A549 (cell line): ENCODE data around the gene ATP5F1D. TPM values are rescaled to one million over a fixed set of nuclear protein-coding genes. Genes with fewer than 3 reads are reported as not detected.

Experiments
- ATAC-seq, 2 experiments: fragments of 200-7000 bp in 1 of 2; fragments of >200 bp in 1 of 2; cut with Nextera tagmentation in 1 of 2; cut with Tn5 transposase in 1 of 2; 3 replicates each; pipeline versions ENCODE4 v1.8.0 to v1.9.1; 2018 to 2020; ENCODE audit warnings: mild to moderate bottlenecking in 1 of 2, moderate library complexity in 1 of 2
- CTCF ChIA-PET: fragments of 300-600 bp; sonication (Branson Sonifier 250); formaldehyde crosslinking; extraction: SDS; loops from one replicate; lab custom pipeline; 2021; ENCODE audit warnings: antibody characterized with exemption, inconsistent platforms; lab: Yijun Ruan, JAX
- POLR2A ChIA-PET: fragments of 350-600 bp; formaldehyde crosslinking; extraction: SDS; loops from one replicate; lab custom pipeline; 2021; ENCODE audit warnings: antibody characterized with exemption, inconsistent platforms; lab: Yijun Ruan, JAX
- DNase-seq, 2 experiments: peaks; one replicate each; pipeline versions ENCODE4 v3.0.0 to v3.0.0-alpha.2; 2011 to 2016; ENCODE audit warnings: low read depth in 1 of 2, low spot score in 1 of 2
- FAIRE-seq: peaks from 2 replicates; lab custom pipeline; 2011; peaks lifted over from hg19 to GRCh38; lab: Jason Lieb, UNC
- H3K27ac ChIP-seq, 2 experiments: fragments of >200 bp; sonication (Bioruptor Twin); formaldehyde crosslinking; 3 replicates each; pipeline ENCODE4 v1.5.1; 2016 to 2017
- H3K4me1 ChIP-seq: fragments of >200 bp; sonication (Bioruptor Twin); formaldehyde crosslinking; 3 replicates; pipeline ENCODE4 v1.6.1; 2016
- H3K4me2 ChIP-seq: fragments of >200 bp; sonication (Bioruptor Twin); formaldehyde crosslinking; 3 replicates; pipeline ENCODE4 v1.6.1; 2016
- H3K4me3 ChIP-seq: fragments of >200 bp; sonication (Bioruptor Twin); formaldehyde crosslinking; 3 replicates; pipeline ENCODE4 v1.5.1; 2016
- H3K9me3 ChIP-seq: fragments of >200 bp; sonication (Bioruptor Twin); formaldehyde crosslinking; 3 replicates; pipeline ENCODE4 v1.6.1; 2016
- CHD4 ChIP-seq: fragments of 200-600 bp; sonication (generic); IDR thresholded peaks from 2 replicates; pipeline ENCODE4 v1.6.1; 2016; ENCODE audit warnings: antibody characterized with exemption, mild to moderate bottlenecking, borderline replicate concordance
- CTCF ChIP-seq: fragments of >200 bp; sonication (Bioruptor Twin); formaldehyde crosslinking; IDR thresholded peaks from 3 replicates; pipeline ENCODE4 v1.5.1; 2016
- FOSB ChIP-seq: fragments of 250-450 bp; sonication (Bioruptor Pico); IDR thresholded peaks from 2 replicates; pipeline ENCODE4 v1.5.0; 2020; ENCODE audit warnings: mild to moderate bottlenecking, moderate library complexity
- HOXB13 ChIP-seq: fragments of 250-450 bp; sonication (Bioruptor Pico); IDR thresholded peaks from 2 replicates; pipeline ENCODE4 v1.5.0; 2020; ENCODE audit warnings: low read depth, mild to moderate bottlenecking, moderate library complexity
- JUN ChIP-seq, 2 experiments: fragments of >200 bp; sonication (Bioruptor Twin); formaldehyde crosslinking; IDR thresholded peaks; 2 replicates in 1 of 2; 3 replicates in 1 of 2; pipeline ENCODE4 v1.6.1; 2016 to 2017
- JUNB ChIP-seq: fragments of >200 bp; sonication (Bioruptor Twin); formaldehyde crosslinking; IDR thresholded peaks from 2 replicates; pipeline ENCODE4 v1.6.1; 2016
- MAX ChIP-seq: IDR thresholded peaks from 2 replicates; pipeline ENCODE4 v1.6.1; 2012
- PHF8 ChIP-seq: fragments of 200-600 bp; sonication (generic); IDR thresholded peaks from 2 replicates; pipeline ENCODE4 v1.6.1; 2016; ENCODE audit warnings: low read depth, mild to moderate bottlenecking, antibody characterized with exemption, moderate library complexity, borderline replicate concordance
- RNF2 ChIP-seq: fragments of 200-600 bp; sonication (generic); IDR thresholded peaks from 2 replicates; pipeline ENCODE4 v1.6.1; 2016; ENCODE audit warnings: low read depth, mild to moderate bottlenecking, antibody characterized with exemption, moderate library complexity, borderline replicate concordance
- TFCP2L1 ChIP-seq: fragments of 250-450 bp; sonication (Bioruptor Pico); IDR thresholded peaks from 2 replicates; pipeline ENCODE4 v1.5.0; 2021; ENCODE audit warnings: mild to moderate bottlenecking
- WGBS: methylation state at CpG from one replicate; pipeline ENCODE4 v1.1.6; 2017; ENCODE audit errors: missing lambda C conversion rate; 5-methylcytosine and 5-hydroxymethylcytosine counted together
- polyA plus RNA-seq, 4 experiments: library from polyadenylated mRNA; depleted of rRNA in 3 of 4; stranded (reverse); fragments of >200 nt; fragmentation: RNase III in 1 of 4; extraction: RNeasy Plus Mini Kit Qiagen cat#74134 plus additional on column Dnase treatment in 1 of 4; gene quantifications; 2 replicates in 3 of 4; 3 replicates in 1 of 4; pipeline ENCODE4 v1.2.3, GENCODE V29; 2011 to 2017
- TF ChIP-seq, protein P1 (sequence below): IDR thresholded peaks from 2 replicates; pipeline ENCODE4 v1.6.1; 2012; ENCODE audit warnings: low read depth, borderline replicate concordance

ATP5F1D gene
- polyA plus RNA-seq, 2 of the 4 experiments (the other 2 are of a cell fraction), result 28.7 to 96.9 TPM

GRCh38 chr19:1249990-1250436, 8.5 kb downstream of the ATP5F1D start:
- FAIRE-seq, result no peak
- ChIA-PET POLR2A (interaction anchor here (1.2 kb wide), 1 partner anchor 16 kb away, joined by 5 read pairs; no protein-coding TSS in a partner anchor), CTCF (no interaction called here)
- WGBS, result 7% methylated on average over 3 of the region's 67 CpGs
- H3K27ac ChIP-seq, result peak overlapping the region; percentile 100
- peaks cover 41% of the 10 kb centered on the region for H3K4me1 ChIP-seq
- DNase-seq, result no peak
- H3K4me3 ChIP-seq, result peak overlapping the region; percentile 97
- ATAC-seq, result no peak
- H3K4me2 ChIP-seq, result peak overlapping the region; percentile 100
- TF ChIP-seq JUNB (no peak), FOSB (CRISPR knock-in tag) (no peak), CHD4 (no peak), PHF8 (0 out of 2 replicates have a peak, but pooled peaks have one; percentile 15), TFCP2L1 (no peak), JUN (IDR thresholded peaks at IDR 0.05) (no peak)
- TF ChIP-seq, protein P1, sequence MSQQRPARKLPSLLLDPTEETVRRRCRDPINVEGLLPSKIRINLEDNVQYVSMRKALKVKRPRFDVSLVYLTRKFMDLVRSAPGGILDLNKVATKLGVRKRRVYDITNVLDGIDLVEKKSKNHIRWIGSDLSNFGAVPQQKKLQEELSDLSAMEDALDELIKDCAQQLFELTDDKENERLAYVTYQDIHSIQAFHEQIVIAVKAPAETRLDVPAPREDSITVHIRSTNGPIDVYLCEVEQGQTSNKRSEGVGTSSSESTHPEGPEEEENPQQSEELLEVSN, result no peak
- no peaks in the 10 kb centered on the region for H3K9me3 ChIP-seq

DNA sequence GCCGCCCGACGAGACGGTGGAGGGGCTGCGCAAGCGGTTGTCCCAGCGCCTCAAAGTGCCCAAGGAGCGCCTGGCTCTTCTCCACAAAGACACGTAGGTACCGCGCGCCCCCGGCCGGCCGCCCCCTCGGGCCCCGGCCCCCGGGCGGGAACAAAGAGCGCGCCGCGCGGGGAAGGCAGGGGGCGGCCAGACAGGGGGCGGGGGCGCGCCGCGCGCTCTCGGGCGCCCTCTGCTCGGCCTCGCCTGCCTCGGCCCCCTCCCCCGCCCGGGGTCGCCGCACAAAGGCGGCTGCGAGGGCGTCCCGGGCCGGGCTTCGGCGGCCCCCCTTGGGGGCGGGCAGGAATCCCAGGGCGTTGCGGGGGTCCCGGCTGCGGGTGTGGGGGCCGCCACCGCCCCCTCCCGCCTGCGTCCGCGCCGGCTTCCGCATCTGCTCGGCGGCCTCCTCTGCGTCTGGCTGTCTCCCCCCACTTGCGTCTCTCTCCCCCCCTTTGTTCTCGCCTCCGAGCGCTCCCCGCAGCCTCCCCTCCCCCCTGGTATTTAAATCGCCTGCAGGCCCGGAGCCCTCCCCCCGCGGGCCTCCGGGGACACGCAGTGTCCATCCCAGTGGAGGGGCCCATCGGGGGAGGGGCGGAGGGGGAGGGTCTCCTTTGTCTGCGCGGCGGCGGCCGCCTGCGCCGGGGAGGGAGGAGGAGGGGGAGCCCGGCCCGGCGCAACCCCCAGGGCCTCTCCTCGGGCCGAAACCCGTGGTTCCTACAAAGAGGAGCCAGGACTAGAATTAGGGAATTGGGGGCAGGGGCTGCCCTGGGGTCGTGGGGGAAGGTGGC, 9.1 kb downstream of the ATP5F1D start:
- peak overlapping the region; percentile 97 for H3K4me3 ChIP-seq
- H3K27ac ChIP-seq, result peak overlapping the region; percentile 100
- 0 out of 3 replicates have a peak, but pooled peaks have one; percentile 6 for TF ChIP-seq CTCF
- TF ChIP-seq JUN (IDR thresholded peaks at IDR 0.05), result peak; percentile 6 to 7; a peak in 1 of 5 replicates
- TF ChIP-seq RNF2, result no peak
- peak in 1 of 2 experiments; percentile 80 for DNase-seq
- peaks cover 41% of the 10 kb centered on the region for H3K4me1 ChIP-seq
- H3K9me3 ChIP-seq, result no peaks in the 10 kb centered on the region
- ChIA-PET CTCF (no interaction called here), POLR2A (interaction anchor here (0.6 to 1.2 kb wide), 2 partner anchors 16 to 253 kb away, joined by 3 to 5 read pairs; no protein-coding TSS in a partner anchor)
- 0% methylated on average over 1 of the region's 90 CpGs for WGBS
- no peak for FAIRE-seq
- ATAC-seq, result no peak
- H3K4me2 ChIP-seq, result peak overlapping the region; percentile 100

DNA sequence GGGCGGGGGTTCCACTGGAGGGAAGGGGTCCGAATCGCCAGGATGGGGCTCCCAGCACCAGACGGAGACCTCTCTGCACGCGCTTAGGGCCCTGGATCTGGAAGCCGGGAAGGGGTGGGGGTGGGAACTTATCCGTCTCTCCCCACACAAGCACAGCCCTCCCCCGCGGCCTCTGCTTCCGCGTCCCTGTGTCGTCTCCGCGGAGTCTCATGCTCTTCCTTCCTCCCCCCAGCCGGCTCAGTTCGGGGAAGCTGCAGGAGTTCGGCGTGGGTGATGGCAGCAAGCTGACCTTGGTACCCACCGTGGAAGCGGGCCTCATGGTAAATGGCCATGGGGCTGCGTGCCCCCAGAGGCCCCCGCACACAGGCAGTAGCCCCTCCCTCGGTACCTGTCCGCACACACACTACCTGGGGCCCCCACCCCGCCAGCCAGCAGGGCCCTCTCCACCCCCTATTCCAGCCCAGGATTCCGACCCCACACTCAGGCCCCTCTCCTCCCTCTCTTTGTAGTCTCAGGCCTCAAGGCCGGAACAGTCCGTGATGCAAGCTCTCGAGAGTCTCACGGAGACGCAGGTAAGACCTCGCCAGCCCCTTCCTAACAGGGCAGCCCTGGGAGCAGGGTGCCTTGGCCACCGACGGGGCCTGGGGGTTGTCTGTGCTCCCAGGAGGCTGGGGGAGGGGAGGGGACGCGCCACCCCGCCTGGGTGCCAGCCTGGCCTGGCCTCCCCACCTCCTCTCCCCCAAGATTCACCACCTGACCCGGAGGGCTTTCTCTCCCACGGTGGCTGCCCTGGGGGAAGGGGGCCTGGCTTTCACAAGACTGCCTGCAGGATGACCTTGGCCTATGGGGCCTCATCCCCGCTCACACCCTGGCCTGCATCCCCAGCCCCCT, 10.0 kb downstream of the ATP5F1D start:
- Histone ChIP-seq H3K4me2 (peak overlapping the region; percentile 100), H3K4me1 (peaks cover 41% of the 10 kb centered on the region), H3K27ac (peak overlapping the region; percentile 100), H3K9me3 (no peaks in the 10 kb centered on the region), H3K4me3 (peak overlapping the region; percentile 97)
- no peak for TF ChIP-seq HOXB13 (CRISPR knock-in tag)
- peak; percentile 17 for TF ChIP-seq MAX
- no peak; a peak in 2 of 5 replicates for TF ChIP-seq JUN (IDR thresholded peaks at IDR 0.05)
- WGBS, result 0% methylated on average over 9 of the region's 41 CpGs
- ATAC-seq (peak; percentile 3 to 12; a peak in 5 of 6 replicates), FAIRE-seq (no peak), DNase-seq (peak in 1 of 2 experiments; percentile 86)
- POLR2A ChIA-PET, result interaction anchor here (0.6 kb wide), 1 partner anchor 254 kb away, joined by 3 read pairs; no protein-coding TSS in a partner anchor
- CTCF ChIA-PET, result interaction anchor here (0.9 to 18.7 kb wide), 3 partner anchors 8 to 16 kb away, joined by 6 to 500 read pairs (median 107); partner anchors contain the start of genes ATP5F1D and CIRBP
